ENCODE results near the gene ANTXR2. TPM values are rescaled to one million over a fixed set of nuclear protein-coding genes. Genes with fewer than 3 reads are reported as not detected.

Gene ANTXR2
- total RNA-seq, 1 experiment from 2014 or later = 7.0 TPM

GRCh38 chr4:80088471-80088870 lies 15.4 kb upstream of the ANTXR2 start:
- Histone ChIP-seq H3K9me3 (ENCODE audit: low read depth, low read length, poor library complexity, severe bottlenecking) (no peaks in the 10 kb centered on the region), H3K27me3 (replicated peaks; ENCODE audit: insufficient read depth, low read depth, low read length, poor library complexity) (no peaks in the 10 kb centered on the region), H3K4me3 (ENCODE audit: low read depth, low read length, poor library complexity, severe bottlenecking) (no peak overlapping the region), H3K4me1 (ENCODE audit: insufficient read depth, low read length, poor library complexity, severe bottlenecking) (no peaks in the 10 kb centered on the region), H3K36me3 (ENCODE audit: insufficient read depth, low read length, poor library complexity, severe bottlenecking) (no peaks in the 10 kb centered on the region), H3K27ac (ENCODE audit: low read depth, low read length, poor library complexity, severe bottlenecking) (no peak overlapping the region)
- ChIA-PET CTCF (no interaction called here), POLR2A (ENCODE audit: low non-redundant PET) (no interaction called here)
- no peak for TF ChIP-seq EZH2 (IDR thresholded peaks at IDR 0.05; ENCODE audit: borderline replicate concordance, low read depth, low read length, poor library complexity, severe bottlenecking)
- TF ChIP-seq, protein P1, sequence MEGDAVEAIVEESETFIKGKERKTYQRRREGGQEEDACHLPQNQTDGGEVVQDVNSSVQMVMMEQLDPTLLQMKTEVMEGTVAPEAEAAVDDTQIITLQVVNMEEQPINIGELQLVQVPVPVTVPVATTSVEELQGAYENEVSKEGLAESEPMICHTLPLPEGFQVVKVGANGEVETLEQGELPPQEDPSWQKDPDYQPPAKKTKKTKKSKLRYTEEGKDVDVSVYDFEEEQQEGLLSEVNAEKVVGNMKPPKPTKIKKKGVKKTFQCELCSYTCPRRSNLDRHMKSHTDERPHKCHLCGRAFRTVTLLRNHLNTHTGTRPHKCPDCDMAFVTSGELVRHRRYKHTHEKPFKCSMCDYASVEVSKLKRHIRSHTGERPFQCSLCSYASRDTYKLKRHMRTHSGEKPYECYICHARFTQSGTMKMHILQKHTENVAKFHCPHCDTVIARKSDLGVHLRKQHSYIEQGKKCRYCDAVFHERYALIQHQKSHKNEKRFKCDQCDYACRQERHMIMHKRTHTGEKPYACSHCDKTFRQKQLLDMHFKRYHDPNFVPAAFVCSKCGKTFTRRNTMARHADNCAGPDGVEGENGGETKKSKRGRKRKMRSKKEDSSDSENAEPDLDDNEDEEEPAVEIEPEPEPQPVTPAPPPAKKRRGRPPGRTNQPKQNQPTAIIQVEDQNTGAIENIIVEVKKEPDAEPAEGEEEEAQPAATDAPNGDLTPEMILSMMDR (conservative IDR thresholded peaks at IDR 0.05; ENCODE audit: low read depth, low read length) = no peak
- intact Hi-C loops (cut with micrococcal nuclease; ENCODE audit: unreplicated experiment) = no loop called here
- no peak for DNase-seq (ENCODE audit: low spot score)
- no TSS peak for BruUV-seq (replicated peaks)

- intact Hi-C loops (cut with micrococcal nuclease; ENCODE audit: unreplicated experiment) = no loop called here
- no peaks in the 10 kb centered on the region for H3K27me3 ChIP-seq (replicated peaks; ENCODE audit: insufficient read depth, low read depth, low read length, poor library complexity)
- H3K27ac ChIP-seq (ENCODE audit: low read depth, low read length, poor library complexity, severe bottlenecking) = no peak overlapping the region
- H3K4me1 ChIP-seq (ENCODE audit: insufficient read depth, low read length, poor library complexity, severe bottlenecking) = no peaks in the 10 kb centered on the region
- H3K36me3 ChIP-seq (ENCODE audit: insufficient read depth, low read length, poor library complexity, severe bottlenecking) = no peaks in the 10 kb centered on the region
- ChIA-PET CTCF (no interaction called here), POLR2A (ENCODE audit: low non-redundant PET) (no interaction called here)
- H3K9me3 ChIP-seq (ENCODE audit: low read depth, low read length, poor library complexity, severe bottlenecking) = no peaks in the 10 kb centered on the region
- no TSS peak for BruUV-seq (replicated peaks)
- no peak overlapping the region for H3K4me3 ChIP-seq (ENCODE audit: low read depth, low read length, poor library complexity, severe bottlenecking)
- no peak for DNase-seq (ENCODE audit: low spot score)
- TF ChIP-seq EZH2 (IDR thresholded peaks at IDR 0.05; ENCODE audit: borderline replicate concordance, low read depth, low read length, poor library complexity, severe bottlenecking) = no peak
- TF ChIP-seq, protein P1 (conservative IDR thresholded peaks at IDR 0.05; ENCODE audit: low read depth, low read length) = no peak
Measured at GRCh38 chr4:80086296-80086695, 13.3 kb upstream of the ANTXR2 start.

- no peak overlapping the region for H3K4me3 ChIP-seq (ENCODE audit: low read depth, low read length, poor library complexity, severe bottlenecking)
- no peaks in the 10 kb centered on the region for H3K27me3 ChIP-seq (replicated peaks; ENCODE audit: insufficient read depth, low read depth, low read length, poor library complexity)
- intact Hi-C loops (cut with micrococcal nuclease; ENCODE audit: unreplicated experiment) = no loop called here
- CTCF ChIA-PET = no interaction called here
- no peak for DNase-seq (ENCODE audit: low spot score)
- no peaks in the 10 kb centered on the region for H3K4me1 ChIP-seq (ENCODE audit: insufficient read depth, low read length, poor library complexity, severe bottlenecking)
- no peak overlapping the region for H3K27ac ChIP-seq (ENCODE audit: low read depth, low read length, poor library complexity, severe bottlenecking)
- POLR2A ChIA-PET (ENCODE audit: low non-redundant PET) = no interaction called here
- no peaks in the 10 kb centered on the region for H3K9me3 ChIP-seq (ENCODE audit: low read depth, low read length, poor library complexity, severe bottlenecking)
- H3K36me3 ChIP-seq (ENCODE audit: insufficient read depth, low read length, poor library complexity, severe bottlenecking) = no peaks in the 10 kb centered on the region
- TF ChIP-seq, protein P1 (conservative IDR thresholded peaks at IDR 0.05; ENCODE audit: low read depth, low read length) = no peak
- no peak for TF ChIP-seq EZH2 (IDR thresholded peaks at IDR 0.05; ENCODE audit: borderline replicate concordance, low read depth, low read length, poor library complexity, severe bottlenecking)
- BruUV-seq (replicated peaks) = no TSS peak
Measured at GRCh38 chr4:80085081-80085480, 12.1 kb upstream of the ANTXR2 start.
